GM21529 (cell line): Measurements from ENCODE around the gene TGM2.
A peak's percentile ranks its signal among the peaks of the same experiment; 100 is the strongest.

Experiments used
- ATAC-seq: cut with Tn5 transposase; IDR thresholded peaks from one replicate; pipeline ENCODE4 v1.9.1; 2021; ENCODE audit not compliant: unreplicated experiment

TGM2 gene

GRCh38 chr20:38162878-38163875, 1.9 kb downstream of the TGM2 start:
- ATAC-seq = no peak

DNA sequence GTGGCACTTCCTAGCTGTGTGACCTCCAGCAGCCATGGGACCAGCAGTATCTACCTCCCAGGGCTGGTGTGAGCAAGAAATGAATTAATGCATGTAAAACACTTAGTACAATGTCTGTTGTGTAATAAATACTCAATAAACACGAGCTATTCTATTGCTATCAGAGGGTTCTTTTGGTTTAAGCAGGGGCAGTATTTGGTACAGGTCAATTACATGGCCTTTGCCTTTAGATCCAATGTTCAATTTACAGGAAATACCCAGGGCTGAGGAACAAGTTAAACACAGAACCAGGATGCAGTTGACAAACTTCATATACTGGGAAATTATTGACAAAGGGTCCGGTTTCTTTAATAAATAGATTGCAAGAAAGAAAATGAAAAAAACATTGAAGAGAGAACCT, 2.9 kb downstream of the TGM2 start:
- ATAC-seq = no peak

DNA sequence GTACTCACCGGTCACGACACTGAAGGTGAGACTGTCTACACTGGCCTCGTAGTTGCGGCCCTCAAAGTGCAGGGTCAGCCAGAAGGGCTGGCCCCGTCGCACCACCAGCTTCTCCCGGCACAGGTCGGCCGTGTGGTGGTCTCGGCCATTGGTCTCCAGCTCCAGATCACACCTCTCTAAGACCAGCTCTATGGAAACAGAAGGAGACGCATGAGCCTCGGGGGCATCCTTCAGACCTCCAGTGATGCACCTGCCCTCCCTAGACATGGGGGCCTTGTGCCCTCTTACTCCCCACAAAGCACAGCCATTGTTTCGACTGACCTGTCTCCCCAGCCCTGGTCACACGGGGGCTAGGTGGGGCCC, 3.7 kb downstream of the TGM2 start:
- ATAC-seq = no peak

DNA sequence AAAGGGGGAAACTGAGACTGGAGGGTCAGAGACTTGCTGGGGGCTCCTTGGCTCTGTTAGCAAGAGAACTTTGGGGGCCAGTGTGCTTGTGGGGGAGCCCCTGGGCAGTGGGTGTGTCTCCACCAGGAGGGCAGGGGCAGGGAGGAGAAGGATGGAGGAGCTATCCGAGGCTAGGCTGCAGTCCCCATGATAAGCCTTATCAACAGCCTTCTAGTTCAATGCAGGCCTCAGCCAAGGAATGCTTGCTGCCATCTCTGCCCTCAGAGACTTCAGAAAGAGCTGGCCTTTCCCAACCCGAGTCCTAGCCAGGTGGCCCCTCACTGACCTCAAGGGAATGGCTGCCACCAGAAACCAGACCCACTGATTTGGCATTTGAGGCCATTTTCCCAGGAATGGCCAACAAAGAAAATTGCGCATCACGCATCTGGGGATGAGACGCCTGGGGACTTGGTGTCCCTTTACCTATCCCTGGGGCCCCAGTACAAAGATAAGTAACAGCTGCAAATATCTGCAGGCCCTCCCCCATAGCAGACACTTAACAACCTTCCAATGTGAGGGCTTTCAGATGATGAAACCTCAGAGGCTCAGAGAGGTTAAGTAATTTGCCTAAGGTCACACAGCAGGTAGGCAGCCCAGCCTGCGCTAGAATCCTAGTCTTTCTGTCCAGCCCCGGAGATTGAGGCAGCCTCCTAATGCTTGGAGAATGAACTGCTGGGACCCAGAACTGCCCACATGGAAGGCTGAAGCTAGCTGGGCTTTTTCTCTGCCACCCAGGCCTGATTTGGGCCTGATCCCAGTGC, 4.9 kb downstream of the TGM2 start:
- no peak for ATAC-seq

- ATAC-seq = no peak
Observed at GRCh38 chr20:38159566-38159956, 5.5 kb downstream of the TGM2 start.

- ATAC-seq = no peak
Observed at GRCh38 chr20:38158701-38159351, 6.2 kb downstream of the TGM2 start.

- ATAC-seq = no peak
Observed at GRCh38 chr20:38157635-38158495, 7.2 kb downstream of the TGM2 start.

DNA sequence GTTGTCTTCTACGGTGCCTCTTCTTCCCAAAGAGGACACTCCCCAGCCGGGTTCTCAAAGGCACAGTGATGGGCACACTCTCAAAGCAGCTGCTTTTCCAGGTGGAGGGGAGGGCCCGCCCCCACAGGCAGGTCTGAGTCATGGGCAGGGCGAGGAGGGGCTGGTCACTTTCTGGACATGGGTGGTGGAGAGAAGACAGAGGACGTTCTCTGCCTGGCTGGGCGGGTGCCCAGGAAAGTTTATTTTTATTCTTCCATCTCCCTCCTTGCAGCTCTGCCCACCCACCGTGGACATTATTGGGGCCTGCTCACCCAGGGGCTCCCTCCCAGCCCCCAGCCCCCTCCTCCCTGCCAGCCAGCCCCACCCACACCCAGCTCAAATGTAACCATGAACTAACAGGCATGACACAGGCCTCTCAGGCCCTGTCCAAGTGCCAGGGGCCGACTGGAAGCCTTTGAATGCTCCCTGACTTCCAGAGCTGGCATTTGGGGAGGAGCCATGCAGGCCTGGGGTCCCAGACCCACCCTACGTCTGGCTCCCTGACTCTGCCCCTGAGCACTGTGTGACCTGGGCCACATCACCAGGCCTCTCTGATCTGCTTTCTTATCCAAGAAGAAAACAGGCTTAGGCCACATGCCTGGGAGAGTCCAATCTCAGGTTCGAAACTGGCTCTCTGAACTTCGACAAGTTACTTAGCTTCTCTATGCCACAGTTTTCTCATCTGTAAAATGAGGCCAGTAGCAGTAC, 8.0 kb downstream of the TGM2 start:
- no peak for ATAC-seq

DNA sequence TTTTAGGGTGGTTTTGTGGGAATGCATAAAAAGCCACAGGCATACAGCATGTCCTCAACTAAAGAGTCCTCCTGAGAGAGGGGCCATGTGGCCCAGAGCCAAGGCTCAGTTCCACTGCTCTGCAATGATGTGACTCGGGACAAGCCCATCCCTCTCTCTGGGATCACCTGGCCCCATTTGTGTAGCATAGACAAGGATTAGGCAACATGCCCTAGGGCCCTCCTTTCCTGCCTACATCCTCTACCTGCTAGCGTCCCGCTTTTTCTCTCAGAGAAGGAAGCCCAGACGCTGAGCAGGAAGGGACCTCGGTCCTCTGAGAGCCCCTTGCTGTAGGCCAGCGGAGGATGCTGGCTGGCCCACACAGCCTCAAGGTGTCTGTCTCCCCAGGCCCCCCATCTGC, 8.8 kb downstream of the TGM2 start:
- ATAC-seq = no peak

GRCh38 chr20:38155811-38156210, 9.3 kb downstream of the TGM2 start:
- no peak for ATAC-seq

DNA sequence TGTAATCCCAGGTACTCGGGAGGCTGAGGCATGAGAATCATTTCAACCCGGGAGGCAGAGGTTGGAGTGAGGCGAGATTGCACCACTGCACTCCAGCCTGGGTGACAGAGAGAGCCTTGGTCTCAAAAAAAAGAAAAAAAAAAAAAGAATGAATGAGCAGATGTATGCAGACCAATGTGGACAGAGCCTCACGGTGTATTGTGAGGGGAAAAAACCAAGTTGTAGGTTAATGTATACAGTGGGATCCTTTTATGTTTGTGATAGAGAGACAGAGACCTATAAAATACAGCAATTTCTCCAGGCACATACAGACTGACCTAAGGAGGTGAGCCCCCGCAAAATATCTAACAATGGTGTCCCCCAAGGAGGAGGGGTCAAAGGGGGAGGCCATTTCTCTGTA, 11.7 kb downstream of the TGM2 start:
- ATAC-seq = no peak

- ATAC-seq = peak; percentile 42
Observed at GRCh38 chr20:38152621-38153221, 12.3 kb downstream of the TGM2 start.

GRCh38 chr20:38152175-38152620, 12.9 kb downstream of the TGM2 start:
- ATAC-seq = peak; percentile 60

DNA sequence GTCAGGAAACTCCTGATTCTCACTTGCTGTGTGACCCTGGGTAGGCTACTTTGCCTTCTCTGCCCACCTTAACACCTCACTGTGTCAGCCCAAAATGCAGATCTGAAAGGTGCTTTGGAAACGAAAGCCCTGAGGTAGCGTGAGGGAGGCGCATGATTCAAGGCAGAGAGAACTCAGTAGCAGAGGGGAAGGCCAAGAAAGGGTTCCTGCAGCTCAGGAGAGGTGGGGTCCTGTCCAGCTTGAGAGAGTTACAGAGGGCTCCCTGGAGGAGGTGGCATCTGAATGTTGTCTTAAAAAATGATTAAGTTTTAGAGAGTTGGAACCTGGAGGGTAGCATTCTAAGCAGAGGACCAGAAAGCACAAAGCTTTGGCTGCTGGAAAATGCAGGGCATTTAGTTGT, 13.6 kb downstream of the TGM2 start:
- ATAC-seq = no peak

DNA sequence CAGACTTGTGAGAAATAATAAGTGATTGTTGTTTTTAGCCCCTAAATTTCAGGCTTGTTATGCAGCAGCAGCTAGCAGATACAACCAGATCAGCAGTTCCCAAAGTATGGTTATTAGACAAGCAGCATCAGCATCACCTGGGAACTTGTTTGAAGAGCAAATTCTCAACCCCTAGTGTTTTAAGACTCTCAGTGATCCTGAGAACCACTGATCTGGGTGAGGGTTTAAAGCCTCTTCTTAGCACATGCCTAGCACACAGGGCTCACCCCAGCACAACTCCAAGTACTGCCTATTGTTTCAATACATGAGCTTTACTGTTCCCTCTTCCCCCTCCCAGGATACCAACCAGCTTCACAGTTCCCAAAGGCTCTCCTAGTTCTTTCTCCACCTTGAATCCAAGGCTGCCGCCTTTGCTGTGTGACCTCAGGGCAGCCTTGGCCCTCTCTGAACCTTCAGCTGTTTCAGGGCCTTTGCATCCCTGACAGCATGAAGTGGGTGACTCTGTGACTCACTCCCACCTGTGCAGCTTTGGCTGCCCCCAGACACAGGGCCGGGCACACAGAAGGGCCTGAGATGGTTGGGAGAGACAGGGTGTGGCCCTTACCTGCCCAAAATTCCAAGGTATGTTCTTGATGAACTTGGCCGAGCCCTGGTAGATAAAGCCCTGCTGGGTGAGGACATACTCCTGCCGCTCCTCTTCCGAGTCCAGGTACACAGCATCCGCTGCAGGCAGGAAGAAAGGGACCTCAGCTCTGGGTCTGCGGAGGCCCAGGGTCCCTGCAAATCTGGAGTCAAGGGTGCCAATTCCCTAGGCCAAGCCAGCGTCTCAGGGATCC, 14.5 kb downstream of the TGM2 start:
- ATAC-seq = no peak

- no peak for ATAC-seq
Observed at GRCh38 chr20:38148328-38149102, 16.6 kb downstream of the TGM2 start.

DNA sequence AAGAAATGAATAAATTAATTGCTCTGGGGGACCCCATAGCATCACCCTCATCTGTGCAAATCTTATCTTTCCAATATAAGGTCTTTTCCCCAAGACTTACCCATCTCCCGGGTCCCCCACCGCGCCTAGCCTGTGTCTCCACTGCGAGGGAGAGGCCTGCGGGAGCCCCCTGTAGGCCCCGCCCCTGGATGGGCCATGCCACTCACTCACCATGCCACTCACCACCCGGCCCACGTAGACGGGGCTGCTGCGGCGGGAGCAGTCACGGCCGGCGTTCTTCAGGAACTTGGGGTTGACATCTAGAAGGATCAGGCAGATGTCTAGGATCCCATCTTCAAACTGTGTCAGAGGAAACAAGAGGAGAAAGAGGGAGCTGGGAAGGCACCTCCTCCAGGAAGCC, 17.3 kb downstream of the TGM2 start:
- no peak for ATAC-seq

DNA sequence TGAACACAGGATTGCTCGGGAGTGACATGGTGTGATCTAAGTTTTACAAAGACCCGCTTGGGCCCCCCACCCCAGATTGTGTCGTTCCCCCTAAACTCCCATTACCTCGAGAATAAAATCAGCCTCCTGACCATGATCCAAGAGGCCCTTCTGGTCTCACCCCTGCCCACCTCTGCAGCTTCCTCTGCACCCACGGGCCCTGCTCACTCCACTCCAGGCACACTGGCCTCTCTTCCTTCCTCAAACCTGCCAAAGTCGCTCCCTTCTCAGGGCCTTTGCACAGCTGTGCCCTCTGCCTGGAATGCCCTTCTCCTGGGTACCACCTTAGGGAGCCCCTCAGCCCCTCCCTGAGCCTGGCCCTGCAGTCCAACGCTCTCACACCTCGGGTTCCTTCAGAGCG, 17.9 kb downstream of the TGM2 start:
- no peak for ATAC-seq
